WI38 (cell line): ENCODE results near the gene WDR45.

Experiments
- H3K4me3 ChIP-seq: 2 replicates; pipeline ENCODE4 v1.5.1; 2011; ENCODE audit warnings: low read depth, mild to moderate bottlenecking, control low read depth, low read length
- CTCF ChIP-seq: IDR thresholded peaks from 2 replicates; pipeline ENCODE4 v1.5.1; 2012; ENCODE audit warnings: low read depth, mild to moderate bottlenecking, control low read depth, low read length

Gene WDR45

GRCh38 chrX:49102190-49102589 lies 22.5 kb upstream of the WDR45 start:
- no peak for TF ChIP-seq CTCF
- H3K4me3 ChIP-seq = no peak overlapping the region

GRCh38 chrX:49101629-49101984 lies 21.9 kb upstream of the WDR45 start:
- peak; percentile 16; the same call in 1 of the 2 replicates for TF ChIP-seq CTCF
- peak overlapping the region; percentile 64 for H3K4me3 ChIP-seq

GRCh38 chrX:49100704-49101628 lies 21.3 kb upstream of the WDR45 start:
- no peak for TF ChIP-seq CTCF

GRCh38 chrX:49096419-49096818 lies 16.7 kb upstream of the WDR45 start:
- H3K4me3 ChIP-seq = no peak overlapping the region
- no peak for TF ChIP-seq CTCF

More at GRCh38 chrX:49100704-49101628, 21.3 kb upstream of the WDR45 start:
- H3K4me3 ChIP-seq = peak overlapping the region; percentile 64

- no peak for TF ChIP-seq CTCF
- no peak overlapping the region for H3K4me3 ChIP-seq
Measured at GRCh38 chrX:49089553-49089952, 9.9 kb upstream of the WDR45 start.

GRCh38 chrX:49082271-49082871 lies 2.7 kb upstream of the WDR45 start:
- H3K4me3 ChIP-seq = no peak overlapping the region

More at GRCh38 chrX:49082271-49082871, 2.7 kb upstream of the WDR45 start:
- no peak for TF ChIP-seq CTCF
